Body of pancreas (tissue), 4 donors: Measurements from ENCODE around the gene ITPRID1. TPM values are rescaled to one million over a fixed set of nuclear protein-coding genes. Genes with fewer than 3 reads are reported as not detected.

Experiments used
- ATAC-seq: fragments of 150-250 bp; one replicate; pipeline ENCODE4 v1.9.1; 2016
- DNase-seq, 4 donors: peaks; one replicate each; pipeline ENCODE4 v3.0.0-alpha.2; 2019
- H3K27ac ChIP-seq, 4 donors: fragments of 200-600 bp; sonication (generic); 1 replicate in 3 of 4; 2 replicates in 1 of 4; pipeline versions ENCODE4 v1.5.1 to v1.6.1; 2016 to 2019; ENCODE audit warnings: mild to moderate bottlenecking in 1 of 4, mixed read lengths in 1 of 4, moderate library complexity in 1 of 4
- H3K27me3 ChIP-seq, 2 donors: fragments of 200-600 bp; sonication (generic); one replicate each; pipeline ENCODE4 v1.6.0; 2016; ENCODE audit warnings: mild to moderate bottlenecking in 1 of 2
- H3K36me3 ChIP-seq, 2 donors: fragments of 200-600 bp; sonication (generic); replicated peaks in 1 of 2; 2 replicates each; pipeline ENCODE4 v1.5.1; 2016; ENCODE audit warnings: low read depth in 2 of 2; ENCODE audit not compliant: insufficient read depth in 1 of 2
- H3K4me1 ChIP-seq: fragments of 200-600 bp; sonication (generic); one replicate; pipeline ENCODE4 v1.6.0; 2016
- H3K4me3 ChIP-seq, 2 donors: fragments of 200-600 bp; sonication (generic); 1 replicate in 1 of 2; 2 replicates in 1 of 2; pipeline ENCODE4 v1.5.1; 2016 to 2019
- H3K9me3 ChIP-seq, 3 donors: fragments of 200-600 bp; sonication (generic); 1 replicate in 2 of 3; 2 replicates in 1 of 3; pipeline ENCODE4 v1.5.1; 2016
- CTCF ChIP-seq, 7 experiments: fragments of 450-650 bp in 4 of 7; fragments of 200-600 bp in 3 of 7; sonication (generic) in 3 of 7; IDR thresholded peaks; one replicate each; pipeline ENCODE4 v1.5.1; 2016 to 2019; ENCODE audit warnings: antibody characterized with exemption in 7 of 7
- POLR2A ChIP-seq, 3 donors: fragments of 450-650 bp; IDR thresholded peaks; one replicate each; pipeline ENCODE4 v1.6.1; 2016; ENCODE audit warnings: antibody characterized with exemption in 3 of 3, mild to moderate bottlenecking in 2 of 3
- WGBS, 2 donors: methylation state at CpG; one replicate each; pipeline ENCODE4 v1.1.5; 2017; 5-methylcytosine and 5-hydroxymethylcytosine counted together
- intact Hi-C: fragments of 100-400 bp; cut with DNase I; formaldehyde crosslinking; loops from one replicate; pipeline ENCODE4 v1.15.1; 2023
- total RNA-seq, 2 donors: library from RNA; depleted of rRNA; stranded (reverse); fragments of >200 nt; gene quantifications; one replicate each; pipeline ENCODE4 v1.1.0, GENCODE V29; 2016

The ITPRID1 gene
- total RNA-seq, 2 donors from 2014 or later: not detected

- H3K27ac ChIP-seq: no peak overlapping the region
- H3K27me3 ChIP-seq: no peaks in the 10 kb centered on the region
- intact Hi-C loops: no loop called here
- 39 to 45% methylated on average over 1 of the region's 1 CpG for WGBS, 2 donors
- DNase-seq (no peak), ATAC-seq (no peak)
- no peaks in the 10 kb centered on the region for H3K9me3 ChIP-seq
- TF ChIP-seq CTCF (IDR thresholded peaks at IDR 0.05) (no peak), POLR2A (IDR thresholded peaks at IDR 0.05) (no peak)
- H3K36me3 ChIP-seq: no peaks in the 10 kb centered on the region
- peaks cover 10% of the 10 kb centered on the region for H3K4me1 ChIP-seq
- H3K4me3 ChIP-seq: no peak overlapping the region
Observed at GRCh38 chr7:31545549-31545948, 31.7 kb downstream of the ITPRID1 start.

- peak overlapping the region in 1 of 4 donors; percentile 36 for H3K27ac ChIP-seq
- intact Hi-C loops: no loop called here
Observed at GRCh38 chr7:31549611-31550010, 35.7 kb downstream of the ITPRID1 start.

DNA sequence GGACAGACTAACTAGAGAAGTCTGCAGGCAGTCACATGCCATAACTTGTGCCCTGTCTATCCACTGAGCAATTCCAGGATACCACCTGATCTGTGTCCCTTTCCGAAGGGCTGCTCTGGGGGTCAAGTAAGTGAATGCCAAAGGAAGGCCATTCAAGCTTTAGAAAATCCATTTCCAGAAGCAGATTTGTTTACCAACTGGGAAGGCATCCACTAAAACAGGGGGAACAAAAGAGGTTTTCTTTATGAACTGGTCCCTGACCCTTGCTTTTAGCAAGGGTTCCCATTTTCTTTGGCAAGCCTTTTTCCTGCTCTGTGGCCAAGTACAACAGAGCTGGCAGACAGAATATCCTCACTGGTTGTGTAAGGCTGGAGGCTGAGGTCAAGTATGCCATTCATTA, 36.5 kb downstream of the ITPRID1 start:
- peak overlapping the region in 2 of 4 donors; percentile 12 to 16 for H3K27ac ChIP-seq
- no peaks in the 10 kb centered on the region for H3K9me3 ChIP-seq
- no peak for ATAC-seq
- intact Hi-C loops: no loop called here
- no peak overlapping the region for H3K4me3 ChIP-seq
- no peaks in the 10 kb centered on the region for H3K27me3 ChIP-seq
- DNase-seq: peak in 2 of 4 donors; percentile 3 to 10
- H3K36me3 ChIP-seq: no peaks in the 10 kb centered on the region
- TF ChIP-seq POLR2A (IDR thresholded peaks at IDR 0.05) (no peak), CTCF (IDR thresholded peaks at IDR 0.05) (no peak)
- H3K4me1 ChIP-seq: peaks cover 10% of the 10 kb centered on the region
- WGBS, 2 donors: 45 to 62% methylated on average over 1 of the region's 1 CpG

More at GRCh38 chr7:31549611-31550010, 35.7 kb downstream of the ITPRID1 start:
- H3K36me3 ChIP-seq: no peaks in the 10 kb centered on the region
- no peak overlapping the region for H3K4me3 ChIP-seq
- no peak for DNase-seq
- no peak for TF ChIP-seq POLR2A (IDR thresholded peaks at IDR 0.05)
- no peak for TF ChIP-seq CTCF (IDR thresholded peaks at IDR 0.05)
- ATAC-seq: peak; percentile 30
- H3K9me3 ChIP-seq: no peaks in the 10 kb centered on the region
- H3K4me1 ChIP-seq: peaks cover 10% of the 10 kb centered on the region
- H3K27me3 ChIP-seq: no peaks in the 10 kb centered on the region

GRCh38 chr7:31553661-31554081, 39.8 kb downstream of the ITPRID1 start:
- no peak for DNase-seq
- Histone ChIP-seq H3K27ac (no peak overlapping the region), H3K27me3 (no peaks in the 10 kb centered on the region), H3K36me3 (no peaks in the 10 kb centered on the region), H3K4me1 (peaks cover 10% of the 10 kb centered on the region), H3K4me3 (no peak overlapping the region), H3K9me3 (no peaks in the 10 kb centered on the region)
- ATAC-seq: no peak
- intact Hi-C loops: no loop called here
- TF ChIP-seq POLR2A (IDR thresholded peaks at IDR 0.05): no peak
- no peak for TF ChIP-seq CTCF (IDR thresholded peaks at IDR 0.05)

DNA sequence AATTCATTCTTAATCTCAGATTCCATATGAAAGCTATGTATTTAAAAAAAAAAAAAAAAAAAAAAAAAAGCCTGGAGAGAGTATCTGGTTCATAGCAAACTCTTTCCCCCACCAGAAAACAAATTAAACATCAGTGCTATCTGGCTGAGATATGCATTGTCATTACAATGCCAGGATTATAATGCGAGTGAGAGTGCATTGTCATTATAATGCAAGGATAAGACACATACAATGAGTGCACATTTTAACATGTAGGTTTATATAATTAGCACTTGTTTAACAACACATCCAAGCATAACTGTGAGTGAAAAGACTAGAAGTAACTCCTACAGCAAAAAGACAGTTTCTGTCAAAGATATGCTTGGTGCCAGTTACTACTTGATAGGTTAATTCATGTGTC, 48.1 kb downstream of the ITPRID1 start:
- no peak overlapping the region for H3K4me3 ChIP-seq
- no peaks in the 10 kb centered on the region for H3K27me3 ChIP-seq
- DNase-seq (no peak), ATAC-seq (no peak)
- 55 to 64% methylated on average over 1 of the region's 1 CpG for WGBS, 2 donors
- intact Hi-C loops: no loop called here
- H3K4me1 ChIP-seq: no peaks in the 10 kb centered on the region
- no peaks in the 10 kb centered on the region for H3K9me3 ChIP-seq
- H3K27ac ChIP-seq: no peak overlapping the region
- TF ChIP-seq POLR2A (IDR thresholded peaks at IDR 0.05) (no peak), CTCF (IDR thresholded peaks at IDR 0.05) (no peak)
- no peaks in the 10 kb centered on the region for H3K36me3 ChIP-seq
